CD14-positive monocyte (primary cell): ENCODE measurements around the gene ADAM19. TPM values are rescaled to one million over a fixed set of nuclear protein-coding genes. Genes with fewer than 3 reads are reported as not detected.
A peak's percentile ranks its signal among the peaks of the same experiment; 100 is the strongest.

Experiments
- DNase-seq, 3 donors: peaks; one replicate each; pipeline ENCODE4 v3.0.0-alpha.2; 2011 to 2022
- H2AFZ ChIP-seq: 2 replicates; pipeline ENCODE4 v1.6.0; 2012; ENCODE audit warnings: mild to moderate bottlenecking, low read depth, low read length, inconsistent platforms; ENCODE audit not compliant: insufficient read depth, poor library complexity, severe bottlenecking
- H3K27ac ChIP-seq, 2 donors: 1 replicate in 1 of 2; 2 replicates in 1 of 2; pipeline ENCODE4 v1.5.1; 2012 to 2013; ENCODE audit warnings: low read length in 2 of 2, control low read depth in 1 of 2, inconsistent platforms in 1 of 2, low read depth in 1 of 2, mild to moderate bottlenecking in 1 of 2
- H3K27me3 ChIP-seq, 2 donors: one replicate each; pipeline versions ENCODE4 v1.6.0 to v1.6.1; 2011 to 2013; ENCODE audit warnings: low read length in 2 of 2; ENCODE audit not compliant: control insufficient read depth in 2 of 2, insufficient read depth in 2 of 2
- H3K36me3 ChIP-seq, 2 donors: replicated peaks in 1 of 2; 1 replicate in 1 of 2; 2 replicates in 1 of 2; pipeline versions ENCODE4 v1.5.1 to v1.6.1; 2012 to 2013; ENCODE audit warnings: low read length in 2 of 2, control low read depth in 1 of 2, inconsistent platforms in 1 of 2, mild to moderate bottlenecking in 1 of 2; ENCODE audit not compliant: insufficient read depth in 2 of 2, control insufficient read depth in 1 of 2
- H3K4me1 ChIP-seq, 2 donors: 1 replicate in 1 of 2; 2 replicates in 1 of 2; pipeline versions ENCODE4 v1.5.1 to v1.6.1; 2012 to 2013; ENCODE audit warnings: low read length in 2 of 2, control low read depth in 1 of 2, inconsistent platforms in 1 of 2, mild to moderate bottlenecking in 1 of 2, moderate library complexity in 1 of 2; ENCODE audit not compliant: insufficient read depth in 2 of 2, control insufficient read depth in 1 of 2
- H3K4me2 ChIP-seq: replicated peaks from 2 replicates; pipeline ENCODE3; 2012; ENCODE audit warnings: low read length, moderate library complexity, mild to moderate bottlenecking; ENCODE audit not compliant: poor library complexity, severe bottlenecking; ENCODE audit errors: extremely low read depth
- H3K4me3 ChIP-seq, 3 experiments: fragments of 200-600 bp in 1 of 3; sonication (generic) in 1 of 3; replicated peaks in 1 of 3; 1 replicate in 2 of 3; 2 replicates in 1 of 3; pipeline ENCODE4 v1.5.1; 2011 to 2013; ENCODE audit warnings: low read length in 3 of 3, mild to moderate bottlenecking in 3 of 3, control low read depth in 2 of 3, low read depth in 2 of 3, inconsistent platforms in 1 of 3, moderate library complexity in 1 of 3
- H3K79me2 ChIP-seq: 2 replicates; pipeline ENCODE4 v1.6.0; 2012; ENCODE audit warnings: mild to moderate bottlenecking, control low read depth, inconsistent platforms, low read length, moderate library complexity; ENCODE audit not compliant: insufficient read depth
- H3K9ac ChIP-seq: 2 replicates; pipeline ENCODE4 v1.6.0; 2017; ENCODE audit warnings: low read length, mild to moderate bottlenecking; ENCODE audit not compliant: insufficient read depth, poor library complexity, severe bottlenecking
- H3K9me3 ChIP-seq, 2 donors: replicated peaks in 1 of 2; 1 replicate in 1 of 2; 2 replicates in 1 of 2; pipeline versions ENCODE4 v1.5.1 to v1.6.1; 2012 to 2013; ENCODE audit warnings: low read length in 2 of 2, control low read depth in 1 of 2; ENCODE audit not compliant: control insufficient read depth in 1 of 2, insufficient read depth in 1 of 2
- H4K20me1 ChIP-seq: 2 replicates; pipeline ENCODE4 v1.6.0; 2012; ENCODE audit warnings: mild to moderate bottlenecking, low read length, control low read depth, moderate library complexity; ENCODE audit not compliant: insufficient read depth
- H3K27ac Mint-ChIP-seq, 7 donors: one replicate each; pipeline ENCODE4 v1.8.0; 2020; ENCODE audit warnings: mild to moderate bottlenecking in 7 of 7, mixed read lengths in 7 of 7, moderate library complexity in 6 of 7, inconsistent platforms in 2 of 7
- H3K27me3 Mint-ChIP-seq, 3 donors: one replicate each; pipeline ENCODE4 v1.8.0; 2021 to 2022; ENCODE audit warnings: low read depth in 3 of 3, mild to moderate bottlenecking in 3 of 3, mixed read lengths in 3 of 3, moderate library complexity in 3 of 3, inconsistent platforms in 1 of 3
- H3K36me3 Mint-ChIP-seq, 2 donors: one replicate each; pipeline ENCODE4 v1.8.0; 2020; ENCODE audit warnings: mixed read lengths in 2 of 2, inconsistent platforms in 1 of 2, mild to moderate bottlenecking in 1 of 2
- H3K4me1 Mint-ChIP-seq: one replicate; pipeline ENCODE4 v1.8.0; 2020; ENCODE audit warnings: mild to moderate bottlenecking, mixed read lengths
- H3K4me3 Mint-ChIP-seq, 2 donors: one replicate each; pipeline ENCODE4 v1.8.0; 2020; ENCODE audit warnings: mild to moderate bottlenecking in 2 of 2, mixed read lengths in 2 of 2, moderate library complexity in 1 of 2
- H3K9me3 Mint-ChIP-seq, 7 donors: one replicate each; pipeline ENCODE4 v1.8.0; 2020 to 2022; ENCODE audit warnings: mixed read lengths in 7 of 7, mild to moderate bottlenecking in 6 of 7, moderate library complexity in 6 of 7, inconsistent platforms in 2 of 7
- CTCF ChIP-seq: fragments of 200-600 bp; IDR thresholded peaks from one replicate; pipeline ENCODE4 v1.8.0; 2022; ENCODE audit warnings: antibody characterized with exemption, mild to moderate bottlenecking
- WGBS: methylation state at CpG from one replicate; pipeline ENCODE4 v1.1.5; 2013; ENCODE audit warnings: missing lambda C conversion rate; ENCODE audit not compliant: insufficient coverage; 5-methylcytosine and 5-hydroxymethylcytosine counted together
- intact Hi-C, 2 donors: fragments of 100-400 bp; cut with micrococcal nuclease; formaldehyde crosslinking; loops; one replicate each; pipeline versions ENCODE4 v1.15.0 to v1.15.1; 2023
- polyA plus RNA-seq, 3 donors: library from polyadenylated mRNA; depleted of rRNA in 1 of 3; unstranded in 2 of 3; stranded (reverse) in 1 of 3; fragments of 300-500 nt in 2 of 3; fragments of >200 nt in 1 of 3; fragmentation: Illumina TruSeq in 2 of 3; gene quantifications; 1 replicate in 2 of 3; 2 replicates in 1 of 3; pipeline ENCODE4 v1.2.3, GENCODE V29; 2012 to 2021

The ADAM19 gene
- polyA plus RNA-seq, 3 donors: 3.0 to 12.7 (median 6.2) TPM

- peak within 1 kb of the TSS; percentile 70 for H3K4me2 ChIP-seq
- intact Hi-C loops: loop anchor here in 1 of 2 donors (10.0 kb wide), 1 partner anchor 315 kb away; the partner anchor contains the start of gene MED7
- TF ChIP-seq CTCF: no peak
- H3K9me3 ChIP-seq: no peaks in the 10 kb centered on the region
- H3K9ac ChIP-seq: peak within 1 kb of the TSS; percentile 43
- H3K36me3 ChIP-seq: no peaks in the 10 kb centered on the region
- peaks cover 4 to 12% of the 10 kb centered on the region in 2 donors for H3K36me3 Mint-ChIP-seq
- H4K20me1 ChIP-seq: no peaks in the 10 kb centered on the region
- H2AFZ ChIP-seq: peak within 1 kb of the TSS; percentile 66
- WGBS: under 1% methylated on average over 49 of the region's 54 CpGs
- H3K27me3 ChIP-seq: peaks cover 35 to 43% of the 10 kb centered on the region in 2 donors
- no peak within 1 kb of the TSS for H3K27ac ChIP-seq
- peak within 1 kb of the TSS in 2 of 3 experiments; percentile 30 to 62 for H3K4me3 ChIP-seq
- peak within 1 kb of the TSS in 2 of 7 donors; percentile 8 to 77 for H3K27ac Mint-ChIP-seq
- peak; percentile 34 to 85 (median 48) for DNase-seq
- peaks cover 0 to 8% (median 4%) of the 10 kb centered on the region in 7 donors for H3K9me3 Mint-ChIP-seq
- peak within 1 kb of the TSS; percentile 63 to 81 for H3K4me3 Mint-ChIP-seq
- H3K79me2 ChIP-seq: no peaks in the 10 kb centered on the region
- H3K4me1 ChIP-seq: peaks cover 28 to 40% of the 10 kb centered on the region in 2 donors
- peaks cover 37% of the 10 kb centered on the region for H3K4me1 Mint-ChIP-seq
- H3K27me3 Mint-ChIP-seq: peaks cover 33 to 42% (median 38%) of the 10 kb centered on the region in 3 donors
Measured at GRCh38 chr5:157459715-157460599, 115.6 kb downstream of the ADAM19 start, which contains the start of gene NIPAL4. Gene NIPAL4 (plus strand): TSS chr5:157460213. CDS start chr5:157460321, 108 bp downstream.

GRCh38 chr5:157458835-157459234, 116.7 kb downstream of the ADAM19 start:
- no peaks in the 10 kb centered on the region for H3K36me3 ChIP-seq
- peaks cover 0 to 8% (median 4%) of the 10 kb centered on the region in 7 donors for H3K9me3 Mint-ChIP-seq
- DNase-seq: no peak
- peaks cover 4 to 9% of the 10 kb centered on the region in 2 donors for H3K36me3 Mint-ChIP-seq
- no peaks in the 10 kb centered on the region for H3K79me2 ChIP-seq
- TF ChIP-seq CTCF: no peak
- peaks cover 35 to 47% (median 41%) of the 10 kb centered on the region in 3 donors for H3K27me3 Mint-ChIP-seq
- peak overlapping the region in 1 of 2 donors; percentile 16 for H3K4me3 Mint-ChIP-seq
- 90% methylated on average over 3 of the region's 5 CpGs for WGBS
- H3K4me2 ChIP-seq: no peak overlapping the region
- H3K9me3 ChIP-seq: no peaks in the 10 kb centered on the region
- H2AFZ ChIP-seq: no peak overlapping the region
- intact Hi-C loops: loop anchor here in 1 of 2 donors (10.0 kb wide), 1 partner anchor 314 kb away; the partner anchor contains the start of gene MED7
- H3K9ac ChIP-seq: no peak overlapping the region
- no peak overlapping the region for H3K4me3 ChIP-seq
- H3K4me1 Mint-ChIP-seq: peaks cover 26% of the 10 kb centered on the region
- H3K27me3 ChIP-seq: peaks cover 35 to 46% of the 10 kb centered on the region in 2 donors
- no peak overlapping the region for H3K27ac ChIP-seq
- no peaks in the 10 kb centered on the region for H4K20me1 ChIP-seq
- H3K4me1 ChIP-seq: peaks cover 17 to 29% of the 10 kb centered on the region in 2 donors
- no peak overlapping the region for H3K27ac Mint-ChIP-seq
